H54 (cell line): ENCODE data around the gene RAB31.

Experiments
- DNase-seq: peaks from one replicate; pipeline ENCODE4 v3.0.0; 2011; ENCODE audit warnings: low spot score, mixed read lengths; ENCODE audit not compliant: insufficient read length
- FAIRE-seq: peaks from 3 replicates; lab custom pipeline; 2011; peaks lifted over from hg19 to GRCh38; lab: Jason Lieb, UNC
- POLR2A ChIP-seq: IDR thresholded peaks from 2 replicates; pipeline ENCODE4 v1.6.1; 2011; ENCODE audit warnings: low read depth, mild to moderate bottlenecking, low read length

RAB31 gene

GRCh38 chr18:9827793-9828505 lies 119.8 kb downstream of the RAB31 start:
- peak; percentile 84 for FAIRE-seq
- DNase-seq: peak; percentile 83
- TF ChIP-seq POLR2A: no peak

GRCh38 chr18:9828506-9829396 lies 120.7 kb downstream of the RAB31 start:
- no peak for TF ChIP-seq POLR2A
- FAIRE-seq: no peak
- no peak for DNase-seq

GRCh38 chr18:9829397-9829712 lies 121.3 kb downstream of the RAB31 start:
- DNase-seq (no peak), FAIRE-seq (no peak)
- no peak for TF ChIP-seq POLR2A

- FAIRE-seq: no peak
- DNase-seq: no peak
- no peak for TF ChIP-seq POLR2A
These were observed 123.1 kb downstream of the RAB31 start for GRCh38 chr18:9831036-9831722.

- no peak for DNase-seq
- TF ChIP-seq POLR2A: no peak
- FAIRE-seq: no peak
These were observed 123.7 kb downstream of the RAB31 start for GRCh38 chr18:9831723-9832199.

GRCh38 chr18:9832871-9833270 lies 124.8 kb downstream of the RAB31 start:
- no peak for DNase-seq
- TF ChIP-seq POLR2A: no peak
- no peak for FAIRE-seq

- no peak for DNase-seq
- no peak for FAIRE-seq
- no peak for TF ChIP-seq POLR2A
These were observed 126.5 kb downstream of the RAB31 start for GRCh38 chr18:9834551-9834950.

- no peak for DNase-seq
These were observed 127.1 kb downstream of the RAB31 start for GRCh38 chr18:9835113-9835755.

GRCh38 chr18:9835825-9836224 lies 127.7 kb downstream of the RAB31 start:
- no peak for FAIRE-seq
- no peak for DNase-seq
- TF ChIP-seq POLR2A: no peak

More at GRCh38 chr18:9835113-9835755, 127.1 kb downstream of the RAB31 start:
- TF ChIP-seq POLR2A: no peak
- FAIRE-seq: no peak

GRCh38 chr18:9838144-9838877 lies 130.2 kb downstream of the RAB31 start:
- DNase-seq (peak; percentile 18), FAIRE-seq (no peak)
- no peak for TF ChIP-seq POLR2A

- FAIRE-seq (no peak), DNase-seq (no peak)
- TF ChIP-seq POLR2A: no peak
These were observed 131.1 kb downstream of the RAB31 start for GRCh38 chr18:9839211-9839610.

GRCh38 chr18:9839853-9840252 lies 131.8 kb downstream of the RAB31 start:
- no peak for FAIRE-seq
- DNase-seq: no peak
- TF ChIP-seq POLR2A: no peak

GRCh38 chr18:9841752-9842151 lies 133.7 kb downstream of the RAB31 start:
- no peak for TF ChIP-seq POLR2A

GRCh38 chr18:9842448-9842847 lies 134.3 kb downstream of the RAB31 start:
- no peak for FAIRE-seq
- no peak for DNase-seq
- TF ChIP-seq POLR2A: no peak

More at GRCh38 chr18:9841752-9842151, 133.7 kb downstream of the RAB31 start:
- DNase-seq (no peak), FAIRE-seq (no peak)
